ENCODE results near the gene ZC3H4.

Gene ZC3H4

DNA sequence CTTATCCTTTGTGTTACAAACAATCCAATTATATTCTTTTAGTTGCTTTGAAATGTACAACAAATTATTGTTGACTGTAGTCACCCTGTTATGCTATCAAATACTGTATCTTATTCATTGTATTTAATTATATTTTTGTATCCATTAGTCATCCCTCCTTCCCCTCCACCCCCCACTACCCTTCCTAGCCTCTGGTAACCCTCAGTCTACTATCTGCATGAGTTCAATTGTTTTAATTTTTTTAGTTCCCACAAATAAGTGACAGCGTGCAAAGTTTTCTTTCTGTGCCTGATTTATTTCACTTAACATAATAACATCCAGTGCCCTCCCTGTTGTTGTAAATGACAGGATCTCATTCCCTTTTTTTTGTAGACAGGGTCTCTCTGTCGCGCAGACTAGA, 21.6 kb upstream of the ZC3H4 start:
- no peak for DNase-seq (ENCODE audit: low spot score)
- TF ChIP-seq, protein P1, sequence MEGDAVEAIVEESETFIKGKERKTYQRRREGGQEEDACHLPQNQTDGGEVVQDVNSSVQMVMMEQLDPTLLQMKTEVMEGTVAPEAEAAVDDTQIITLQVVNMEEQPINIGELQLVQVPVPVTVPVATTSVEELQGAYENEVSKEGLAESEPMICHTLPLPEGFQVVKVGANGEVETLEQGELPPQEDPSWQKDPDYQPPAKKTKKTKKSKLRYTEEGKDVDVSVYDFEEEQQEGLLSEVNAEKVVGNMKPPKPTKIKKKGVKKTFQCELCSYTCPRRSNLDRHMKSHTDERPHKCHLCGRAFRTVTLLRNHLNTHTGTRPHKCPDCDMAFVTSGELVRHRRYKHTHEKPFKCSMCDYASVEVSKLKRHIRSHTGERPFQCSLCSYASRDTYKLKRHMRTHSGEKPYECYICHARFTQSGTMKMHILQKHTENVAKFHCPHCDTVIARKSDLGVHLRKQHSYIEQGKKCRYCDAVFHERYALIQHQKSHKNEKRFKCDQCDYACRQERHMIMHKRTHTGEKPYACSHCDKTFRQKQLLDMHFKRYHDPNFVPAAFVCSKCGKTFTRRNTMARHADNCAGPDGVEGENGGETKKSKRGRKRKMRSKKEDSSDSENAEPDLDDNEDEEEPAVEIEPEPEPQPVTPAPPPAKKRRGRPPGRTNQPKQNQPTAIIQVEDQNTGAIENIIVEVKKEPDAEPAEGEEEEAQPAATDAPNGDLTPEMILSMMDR (IDR thresholded peaks at IDR 0.05; ENCODE audit: borderline replicate concordance, control extremely low read depth, extremely low read depth, insufficient read depth, missing control alignments) = no peak
- in situ Hi-C loops (cut with MboI; ENCODE audit: low sequenced_read_pairs, unreplicated experiment) = no loop called here

DNA sequence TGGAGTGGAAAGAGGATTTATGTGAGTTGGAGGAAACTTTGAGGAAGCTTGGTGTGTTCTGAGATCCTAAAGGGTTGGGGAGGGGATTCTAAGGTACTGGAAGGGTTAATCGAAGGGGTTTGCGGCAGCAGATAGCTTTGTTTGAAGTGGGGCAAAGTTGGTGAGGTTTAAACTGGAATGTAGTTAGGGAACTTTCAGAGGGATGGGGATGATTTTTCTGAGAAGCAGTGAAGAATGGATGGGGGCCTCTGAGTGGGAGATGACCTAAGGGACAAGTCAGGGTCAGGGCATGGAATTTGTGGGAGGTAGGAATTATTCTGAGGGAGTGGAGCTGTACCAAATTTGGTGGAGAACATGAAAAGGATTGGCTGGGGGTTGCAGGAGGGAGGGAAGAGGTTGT, 21.0 kb upstream of the ZC3H4 start:
- DNase-seq (ENCODE audit: low spot score) = no peak
- TF ChIP-seq, protein P1 (IDR thresholded peaks at IDR 0.05; ENCODE audit: borderline replicate concordance, control extremely low read depth, extremely low read depth, insufficient read depth, missing control alignments) = no peak
- in situ Hi-C loops (cut with MboI; ENCODE audit: low sequenced_read_pairs, unreplicated experiment) = no loop called here

DNA sequence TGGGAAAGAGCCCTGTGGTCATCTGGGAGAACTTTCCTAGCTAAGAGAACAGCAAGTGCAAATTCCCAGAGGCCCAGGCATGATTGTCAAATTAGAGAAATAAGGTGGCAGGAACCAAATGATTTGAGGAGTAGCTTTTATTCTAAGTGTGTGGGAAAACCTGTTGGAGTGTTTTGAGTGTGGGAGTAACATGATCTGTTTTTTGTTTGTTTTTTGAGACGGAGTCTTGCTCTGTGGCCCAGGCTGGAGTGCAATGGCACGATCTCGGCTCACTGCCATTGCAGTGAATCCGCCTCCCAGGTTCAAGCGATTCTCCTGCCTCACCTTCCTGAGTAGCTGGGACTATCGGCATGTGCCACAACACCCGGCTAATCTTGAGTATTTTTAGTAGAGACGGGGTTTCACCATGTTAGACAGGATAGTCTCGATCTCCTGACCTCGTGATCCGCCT, 19.5 kb upstream of the ZC3H4 start:
- DNase-seq (ENCODE audit: low spot score) = no peak
- in situ Hi-C loops (cut with MboI; ENCODE audit: low sequenced_read_pairs, unreplicated experiment) = no loop called here
- TF ChIP-seq, protein P1 (IDR thresholded peaks at IDR 0.05; ENCODE audit: borderline replicate concordance, control extremely low read depth, extremely low read depth, insufficient read depth, missing control alignments) = no peak

DNA sequence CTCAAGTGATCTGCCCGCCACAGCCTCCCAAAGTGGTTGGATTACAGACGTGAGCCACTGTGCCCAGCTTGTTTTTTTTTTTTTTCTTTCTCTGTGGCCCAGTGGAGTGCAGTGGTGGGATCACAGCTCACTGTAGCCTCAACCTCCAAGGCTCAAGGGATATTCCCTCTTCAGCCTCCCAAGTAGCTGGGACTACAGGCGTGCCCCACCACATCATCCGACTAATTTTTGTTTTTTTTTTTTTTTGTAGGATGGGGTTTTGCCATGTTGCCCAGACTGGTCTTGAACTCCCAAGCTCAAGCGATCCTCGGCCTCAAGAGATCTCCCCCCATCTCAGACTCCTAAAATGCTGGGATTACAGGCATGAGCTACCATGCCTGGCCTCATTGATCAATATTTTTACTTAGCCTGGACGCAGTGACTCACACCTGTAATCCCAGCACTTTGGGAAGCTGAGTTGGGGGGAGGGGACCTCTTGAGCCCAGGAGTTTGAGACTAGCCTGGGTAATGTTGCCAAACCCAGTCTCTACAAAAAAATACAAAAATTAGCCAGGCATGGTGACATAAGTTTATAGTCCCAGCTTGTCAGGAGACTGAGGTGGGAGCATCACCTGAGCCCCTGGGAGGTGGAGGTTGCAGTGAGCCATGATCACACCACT, 18.7 kb upstream of the ZC3H4 start:
- no peak for DNase-seq (ENCODE audit: low spot score)
- in situ Hi-C loops (cut with MboI; ENCODE audit: low sequenced_read_pairs, unreplicated experiment) = no loop called here
- TF ChIP-seq, protein P1 (IDR thresholded peaks at IDR 0.05; ENCODE audit: borderline replicate concordance, control extremely low read depth, extremely low read depth, insufficient read depth, missing control alignments) = no peak

DNA sequence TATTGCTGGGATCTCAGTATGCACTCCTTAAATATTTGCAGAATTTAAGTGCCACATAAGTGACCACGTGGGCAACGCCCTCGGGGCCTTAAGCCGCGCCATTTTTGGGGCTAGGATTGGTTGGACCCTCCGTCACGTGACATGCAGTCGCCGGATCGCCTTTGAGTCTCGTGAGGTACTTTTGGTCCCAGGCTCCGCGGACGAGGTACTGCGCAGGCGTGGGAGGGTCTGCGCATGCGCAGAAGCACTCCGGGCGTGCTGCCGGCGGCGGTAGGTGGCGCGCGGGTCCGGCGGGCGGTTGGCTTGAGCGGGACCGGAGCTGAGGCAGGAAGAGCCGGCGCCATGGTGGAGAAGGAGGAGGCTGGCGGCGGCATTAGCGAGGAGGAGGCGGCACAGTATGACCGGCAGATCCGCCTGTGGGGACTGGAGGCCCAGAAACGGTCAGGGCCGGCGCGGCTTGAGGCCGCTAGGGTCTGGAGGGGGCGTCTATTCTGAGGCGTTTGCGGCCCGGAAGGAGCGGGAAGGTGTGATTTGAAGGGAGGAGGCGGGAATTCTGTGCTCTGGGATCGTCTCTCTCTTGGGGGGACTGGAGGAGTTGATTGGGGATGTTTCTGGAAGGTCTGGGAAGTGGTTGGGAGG, 17.1 kb upstream of the ZC3H4 start, which contains the start of gene SAE1:
Gene SAE1 (plus strand): TSS at position 247 of the 639 bp plus-strand sequence. CDS start 96 bp downstream, at position 343.
- TF ChIP-seq, protein P1 (IDR thresholded peaks at IDR 0.05; ENCODE audit: borderline replicate concordance, control extremely low read depth, extremely low read depth, insufficient read depth, missing control alignments) = peak; percentile 81
- in situ Hi-C loops (cut with MboI; ENCODE audit: low sequenced_read_pairs, unreplicated experiment) = no loop called here
- DNase-seq (ENCODE audit: low spot score) = peak; percentile 99

DNA sequence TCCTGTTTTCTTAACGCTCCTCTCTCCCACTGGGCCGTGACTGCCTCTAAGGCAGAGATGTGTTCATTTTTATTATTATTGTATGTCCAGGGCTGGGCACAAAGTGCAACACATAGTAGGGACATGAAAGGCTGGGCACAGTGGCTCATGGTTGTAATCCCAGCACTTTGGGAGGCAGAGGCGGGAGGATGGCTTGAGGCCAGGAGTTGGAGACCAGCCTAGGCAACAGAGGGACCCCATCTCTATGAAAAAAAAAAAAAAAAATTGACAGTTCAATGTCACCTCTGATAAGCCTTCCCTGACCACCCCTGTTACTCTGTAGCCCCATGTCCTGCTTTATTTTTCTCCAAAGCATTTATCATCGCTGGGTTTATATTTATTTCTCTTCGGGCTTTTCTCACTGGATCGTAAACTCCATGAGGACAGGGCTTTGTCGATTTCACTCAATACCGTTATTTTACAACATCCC, 16.6 kb upstream of the ZC3H4 start:
- TF ChIP-seq, protein P1 (IDR thresholded peaks at IDR 0.05; ENCODE audit: borderline replicate concordance, control extremely low read depth, extremely low read depth, insufficient read depth, missing control alignments) = no peak
- in situ Hi-C loops (cut with MboI; ENCODE audit: low sequenced_read_pairs, unreplicated experiment) = no loop called here
- no peak for DNase-seq (ENCODE audit: low spot score)

All from GM13976 (cell line).